Fibroblast of lung (primary cell): Measurements from ENCODE around the gene KCND2. TPM values are rescaled to one million over a fixed set of nuclear protein-coding genes. Genes with fewer than 3 reads are reported as not detected.

ENCODE experiments used
- DNase-seq, 2 donors: peaks; one replicate each; pipeline versions ENCODE4 v3.0.0 to v3.0.0-alpha.2; 2010; ENCODE audit warnings: low read depth in 2 of 2
- H2AFZ ChIP-seq: 2 replicates; pipeline ENCODE4 v1.5.1; 2012; ENCODE audit warnings: low read length, control low read depth, inconsistent platforms
- H3K27ac ChIP-seq: 2 replicates; pipeline ENCODE4 v1.5.1; 2011; ENCODE audit warnings: low read length, control low read depth; ENCODE audit not compliant: insufficient read depth
- H3K27me3 ChIP-seq: 2 replicates; pipeline ENCODE4 v1.5.1; 2011; ENCODE audit warnings: mild to moderate bottlenecking, low read length; ENCODE audit not compliant: control insufficient read depth, insufficient read depth
- H3K36me3 ChIP-seq: 2 replicates; pipeline ENCODE4 v1.5.1; 2011; ENCODE audit warnings: low read length; ENCODE audit not compliant: control insufficient read depth, insufficient read depth
- H3K4me1 ChIP-seq: 2 replicates; pipeline ENCODE4 v1.5.1; 2011; ENCODE audit warnings: low read length; ENCODE audit not compliant: control insufficient read depth, insufficient read depth; ENCODE audit errors: extremely low read depth
- H3K4me2 ChIP-seq: 2 replicates; pipeline ENCODE4 v1.5.1; 2011; ENCODE audit warnings: low read length, control low read depth; ENCODE audit not compliant: insufficient read depth; ENCODE audit errors: extremely low read depth
- H3K4me3 ChIP-seq, 4 experiments: fragments of 200-600 bp in 1 of 4; sonication (generic) in 1 of 4; replicated peaks in 1 of 4; 2 replicates each; pipeline ENCODE4 v1.5.1; 2011 to 2016; ENCODE audit warnings: low read length in 4 of 4, low read depth in 3 of 4, mild to moderate bottlenecking in 3 of 4, control low read depth in 2 of 4, inconsistent platforms in 1 of 4, mixed read lengths in 1 of 4; ENCODE audit not compliant: insufficient read depth in 1 of 4; ENCODE audit errors: control extremely low read depth in 1 of 4
- H3K79me2 ChIP-seq: 2 replicates; pipeline ENCODE4 v1.5.1; 2012; ENCODE audit warnings: mild to moderate bottlenecking, low read length, inconsistent platforms; ENCODE audit not compliant: control insufficient read depth, insufficient read depth
- H3K9ac ChIP-seq: 2 replicates; pipeline ENCODE4 v1.5.1; 2011; ENCODE audit warnings: mild to moderate bottlenecking, low read length, control low read depth; ENCODE audit not compliant: insufficient read depth
- H3K9me3 ChIP-seq: 2 replicates; pipeline ENCODE4 v1.5.1; 2012; ENCODE audit warnings: low read depth, low read length; ENCODE audit not compliant: control insufficient read depth, insufficient read depth
- H4K20me1 ChIP-seq: 2 replicates; pipeline ENCODE4 v1.5.1; 2011; ENCODE audit warnings: low read length; ENCODE audit not compliant: control insufficient read depth, insufficient read depth; ENCODE audit errors: extremely low read depth
- CTCF ChIP-seq, 2 donors: IDR thresholded peaks in 1 of 2; conservative IDR thresholded peaks in 1 of 2; 1 replicate in 1 of 2; 2 replicates in 1 of 2; pipeline ENCODE4 v1.5.1; 2011 to 2012; ENCODE audit warnings: low read length in 2 of 2, control low read depth in 1 of 2, inconsistent platforms in 1 of 2, low read depth in 1 of 2, mild to moderate bottlenecking in 1 of 2
- EZH2 ChIP-seq: IDR thresholded peaks from 2 replicates; pipeline ENCODE4 v1.5.1; 2012; ENCODE audit warnings: low read length, control low read depth, mild to moderate bottlenecking; ENCODE audit errors: missing control alignments
- polyA plus RNA-seq, 2 donors: library from polyadenylated mRNA; depleted of rRNA in 1 of 2; stranded (reverse) in 1 of 2; unstranded in 1 of 2; fragments of >200 nt; gene quantifications; 2 replicates each; pipeline ENCODE4 v1.2.1, GENCODE V29; 2011 to 2012; ENCODE audit warnings: missing spikeins in 1 of 2
- total RNA-seq: library from RNA; depleted of rRNA; stranded (reverse); fragments of >200 nt; gene quantifications from 2 replicates; pipeline ENCODE4 v1.2.1, GENCODE V29; 2014

Gene KCND2
- total and polyA plus RNA-seq, 2 donors (not counting 1 experiment from before 2014, with no cell fraction given): 2.1 to 6.1 TPM

GRCh38 chr7:120395526-120396019, 122.6 kb downstream of the KCND2 start:
- no peak for DNase-seq
- no peaks in the 10 kb centered on the region for H3K36me3 ChIP-seq
- no peak overlapping the region for H3K4me3 ChIP-seq
- TF ChIP-seq EZH2 (no peak), CTCF (conservative IDR thresholded peaks at IDR 0.05 in 1 of 2, IDR thresholded peaks at IDR 0.05 in 1 of 2; ENCODE audit: low read depth in 1 of 2, low read length in 2 of 2) (no peak)
- no peaks in the 10 kb centered on the region for H3K4me1 ChIP-seq
- H3K9me3 ChIP-seq: no peaks in the 10 kb centered on the region
- H2AFZ ChIP-seq: no peak overlapping the region
- no peak overlapping the region for H3K4me2 ChIP-seq
- H3K27ac ChIP-seq: no peak overlapping the region
- no peak overlapping the region for H3K9ac ChIP-seq
- no peaks in the 10 kb centered on the region for H3K79me2 ChIP-seq
- no peaks in the 10 kb centered on the region for H4K20me1 ChIP-seq
- H3K27me3 ChIP-seq: no peaks in the 10 kb centered on the region

GRCh38 chr7:120398284-120399000, 125.5 kb downstream of the KCND2 start:
- Histone ChIP-seq H3K27me3 (no peaks in the 10 kb centered on the region), H3K4me1 (no peaks in the 10 kb centered on the region), H3K36me3 (no peaks in the 10 kb centered on the region), H4K20me1 (no peaks in the 10 kb centered on the region), H3K4me3 (no peak overlapping the region), H2AFZ (no peak overlapping the region), H3K4me2 (no peak overlapping the region), H3K9ac (no peak overlapping the region), H3K27ac (no peak overlapping the region), H3K9me3 (no peaks in the 10 kb centered on the region), H3K79me2 (no peaks in the 10 kb centered on the region)
- DNase-seq: no peak
- TF ChIP-seq CTCF (conservative IDR thresholded peaks at IDR 0.05 in 1 of 2, IDR thresholded peaks at IDR 0.05 in 1 of 2; ENCODE audit: low read depth in 1 of 2, low read length in 2 of 2) (no peak), EZH2 (no peak)

- H3K27ac ChIP-seq: no peak overlapping the region
- H3K4me2 ChIP-seq: no peak overlapping the region
- H3K36me3 ChIP-seq: no peaks in the 10 kb centered on the region
- no peak for DNase-seq
- H3K79me2 ChIP-seq: no peaks in the 10 kb centered on the region
- no peak overlapping the region for H2AFZ ChIP-seq
- TF ChIP-seq CTCF (conservative IDR thresholded peaks at IDR 0.05 in 1 of 2, IDR thresholded peaks at IDR 0.05 in 1 of 2; ENCODE audit: low read depth in 1 of 2, low read length in 2 of 2): no peak
- no peak for TF ChIP-seq EZH2
- no peaks in the 10 kb centered on the region for H3K9me3 ChIP-seq
- no peaks in the 10 kb centered on the region for H4K20me1 ChIP-seq
- H3K9ac ChIP-seq: no peak overlapping the region
- no peaks in the 10 kb centered on the region for H3K4me1 ChIP-seq
- H3K4me3 ChIP-seq: no peak overlapping the region
- H3K27me3 ChIP-seq: no peaks in the 10 kb centered on the region
Observed at GRCh38 chr7:120400806-120401455, 128.0 kb downstream of the KCND2 start.
